Measurements from ENCODE around the gene ZBTB7C. TPM values are rescaled to one million over a fixed set of nuclear protein-coding genes. Genes with fewer than 3 reads are reported as not detected.

The ZBTB7C gene
- total and polyA plus RNA-seq, 2 of the 4 experiments (the other 2 are of a cell fraction) = not detected

- no peaks in the 10 kb centered on the region for H3K36me3 ChIP-seq (ENCODE audit: control insufficient read depth, insufficient read depth, low read length)
- no peaks in the 10 kb centered on the region for H3K4me1 ChIP-seq (ENCODE audit: control insufficient read depth, insufficient read depth, low read length)
- in situ Hi-C loops (cut with MboI; ENCODE audit: low sequenced_read_pairs) (no loop called here), intact Hi-C loops (cut with micrococcal nuclease) (loop anchor here (10.0 kb wide), 1 partner anchor 62 kb away; no protein-coding TSS in a partner anchor), dilution Hi-C loops (cut with HindIII; ENCODE audit: low sequenced_read_pairs, unreplicated experiment) (no loop called here)
- no peak overlapping the region for H2BK120ac ChIP-seq (ENCODE audit: low read depth, low read length)
- H2AK5ac ChIP-seq (ENCODE audit: low read depth, low read length) = no peak overlapping the region
- H2BK5ac ChIP-seq (ENCODE audit: low read depth, low read length, poor library complexity, severe bottlenecking) = no peak overlapping the region
- no TSS peak for BruUV-seq (replicated peaks)
- no peak overlapping the region for H4K5ac ChIP-seq (ENCODE audit: low read depth, low read length)
- no peak overlapping the region for H3K14ac ChIP-seq (replicated peaks; ENCODE audit: low read depth, low read length)
- TF ChIP-seq RCOR1 (IDR thresholded peaks at IDR 0.05; ENCODE audit: insufficient replicate concordance, low read length) (no peak), CTCF (conservative IDR thresholded peaks at IDR 0.05; ENCODE audit: low read depth, low read length) (no peak), RAD21 (IDR thresholded peaks at IDR 0.05; ENCODE audit: low read length) (no peak), USF2 (IDR thresholded peaks at IDR 0.05; ENCODE audit: low read depth, low read length) (no peak), CEBPB (IDR thresholded peaks at IDR 0.05; ENCODE audit: low read depth, low read length) (no peak), SMC3 (IDR thresholded peaks at IDR 0.05; ENCODE audit: low read depth, low read length) (no peak), NFE2L2 (IDR thresholded peaks at IDR 0.05; ENCODE audit: low read depth, low read length) (no peak), BHLHE40 (IDR thresholded peaks at IDR 0.05; ENCODE audit: low read depth, low read length) (no peak), CHD1 (IDR thresholded peaks at IDR 0.05; ENCODE audit: low read depth, low read length) (no peak), MAZ (IDR thresholded peaks at IDR 0.05; ENCODE audit: borderline replicate concordance, low read depth, low read length) (no peak)
- ChIA-PET POLR2A (ENCODE audit: unreplicated experiment) (no interaction called here), CTCF (no interaction called here)
- 45% methylated on average over 2 of the region's 8 CpGs; no CpG with 5 or more reads in 1 of the 2 experiments for WGBS, 2 experiments (ENCODE audit: extremely low coverage in 2 of 2, insufficient read length in 1 of 2)
- H3K4me2 ChIP-seq (ENCODE audit: low read depth, low read length) = no peak overlapping the region
- no peak overlapping the region for H4K8ac ChIP-seq (ENCODE audit: low read depth in 2 of 2, low read length in 2 of 2)
- peaks cover 9% of the 10 kb centered on the region for H3K27me3 ChIP-seq (ENCODE audit: control insufficient read depth, insufficient read depth, low read length)
- DNase-seq (no peak), ATAC-seq (ENCODE audit: low read depth) (no peak)
- H4K20me1 ChIP-seq (ENCODE audit: insufficient read depth, low read length) = no peaks in the 10 kb centered on the region
- H2BK15ac ChIP-seq (ENCODE audit: low read depth, low read length) = no peak overlapping the region
- no peaks in the 10 kb centered on the region for H3K9me3 ChIP-seq (ENCODE audit: control insufficient read depth, insufficient read depth, low read length)
- H2BK20ac ChIP-seq (ENCODE audit: low read depth, low read length) = no peak overlapping the region
- H3K9ac ChIP-seq (ENCODE audit: low read depth, low read length) = no peak overlapping the region
- H3K4me3 ChIP-seq (ENCODE audit: insufficient read depth, low read depth, low read length) = no peak overlapping the region
- H3K56ac ChIP-seq (ENCODE audit: extremely low read depth, insufficient read depth, low read length) = no peak overlapping the region
- H3K27ac ChIP-seq (ENCODE audit: insufficient read depth, low read length) = no peak overlapping the region
- no peak overlapping the region for H3K18ac ChIP-seq (ENCODE audit: low read depth, low read length)
- no peaks in the 10 kb centered on the region for H3K9me1 ChIP-seq (ENCODE audit: insufficient read depth, low read length)
- no peak overlapping the region for H4K91ac ChIP-seq (ENCODE audit: insufficient read depth, low read depth, low read length)
- no peak overlapping the region for H3K23ac ChIP-seq (ENCODE audit: low read depth, low read length)
- H2AK9ac ChIP-seq (replicated peaks; ENCODE audit: low read depth, low read length, poor library complexity) = no peak overlapping the region
- H2AFZ ChIP-seq (replicated peaks; ENCODE audit: low read length, poor library complexity) = no peak overlapping the region
- H3K4ac ChIP-seq (ENCODE audit: low read depth, low read length) = no peak overlapping the region
- H3K79me1 ChIP-seq (ENCODE audit: low read depth in 1 of 2, low read length in 2 of 2) = no peaks in the 10 kb centered on the region
These were observed 331.9 kb downstream of the ZBTB7C start for GRCh38 chr18:48077291-48077690.
